Skin of body (tissue), 2 donors: Measurements from ENCODE around the gene EPHB1. TPM values are rescaled to one million over a fixed set of nuclear protein-coding genes. Genes with fewer than 3 reads are reported as not detected.
"Not testable (repeated sequence)": the region's sequence is repeated elsewhere in the genome, so short reads cannot be mapped to it uniquely, and the experiment has no call there.

Source experiments
- DNase-seq: peaks from one replicate; lab custom pipeline; 2025; lab: John Stamatoyannopoulos, UW
- total RNA-seq: library from RNA; depleted of rRNA; stranded (reverse); fragments of >200 nt; gene quantifications from one replicate; pipeline ENCODE4 v1.2.3, GENCODE V29; 2014

Gene EPHB1
- total RNA-seq, 1 donor from 2014 or later, result 5.0 TPM

- no peak for DNase-seq
Observed at GRCh38 chr3:135197856-135198255, 402.8 kb downstream of the EPHB1 start.

DNA sequence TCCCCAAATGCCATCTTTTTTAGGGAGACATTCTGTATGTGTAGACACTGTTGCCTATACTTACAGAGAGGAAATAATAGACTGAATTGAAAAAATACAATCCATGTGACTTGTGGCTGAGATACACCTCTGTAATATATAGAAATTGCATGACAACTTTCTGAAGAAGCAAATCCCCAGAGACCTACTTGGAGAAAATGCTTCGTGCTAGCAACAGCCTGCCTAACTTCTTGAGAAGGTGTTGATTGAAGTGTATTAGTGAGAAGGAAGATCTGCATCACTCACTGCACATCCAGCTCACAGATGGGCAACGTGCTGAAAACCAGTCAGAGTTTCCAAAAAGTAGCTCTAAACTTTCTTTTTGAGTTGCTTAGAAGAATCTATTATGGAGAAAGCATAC is 404.1 kb downstream of the EPHB1 start:
- no peak for DNase-seq

DNA sequence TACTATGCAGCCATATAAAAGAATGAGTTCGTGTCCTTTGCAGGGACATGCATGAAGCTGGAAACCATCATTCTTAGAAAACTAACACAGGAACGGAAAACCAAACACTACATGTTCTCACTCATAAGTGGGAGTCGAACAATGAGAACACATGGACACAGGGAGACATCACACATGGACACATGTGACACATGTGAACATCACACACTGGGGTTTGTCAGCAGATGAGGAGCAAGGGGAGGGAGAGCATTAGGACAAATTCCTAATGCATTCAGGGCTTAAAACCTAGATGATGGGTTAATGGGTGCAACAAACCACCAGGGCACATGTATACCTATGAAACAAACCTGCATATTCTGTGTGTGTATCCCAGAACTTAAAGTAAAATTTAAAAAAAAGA is 408.0 kb downstream of the EPHB1 start:
- DNase-seq, result no peak

DNA sequence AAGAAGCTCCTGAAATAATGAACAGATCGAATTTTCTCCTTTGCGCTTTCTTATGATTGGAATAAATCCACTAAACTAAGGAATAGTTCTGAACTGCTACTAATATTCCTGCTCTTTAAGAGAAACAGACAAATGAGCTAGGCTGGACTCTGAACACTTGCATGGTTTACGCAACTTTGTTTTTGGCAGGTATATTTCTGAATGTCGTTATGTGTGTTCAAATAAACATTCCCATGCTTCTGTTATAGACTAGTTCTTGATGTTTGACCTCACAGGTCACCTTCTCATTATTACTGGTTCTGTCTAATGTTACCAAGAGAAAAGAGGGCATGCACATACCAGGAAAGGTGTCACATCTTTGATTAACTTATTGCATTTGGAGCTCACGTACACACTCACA is 418.2 kb downstream of the EPHB1 start:
- DNase-seq, result no peak

- DNase-seq, result no peak
Observed at GRCh38 chr3:135213822-135214221, 418.8 kb downstream of the EPHB1 start.

DNA sequence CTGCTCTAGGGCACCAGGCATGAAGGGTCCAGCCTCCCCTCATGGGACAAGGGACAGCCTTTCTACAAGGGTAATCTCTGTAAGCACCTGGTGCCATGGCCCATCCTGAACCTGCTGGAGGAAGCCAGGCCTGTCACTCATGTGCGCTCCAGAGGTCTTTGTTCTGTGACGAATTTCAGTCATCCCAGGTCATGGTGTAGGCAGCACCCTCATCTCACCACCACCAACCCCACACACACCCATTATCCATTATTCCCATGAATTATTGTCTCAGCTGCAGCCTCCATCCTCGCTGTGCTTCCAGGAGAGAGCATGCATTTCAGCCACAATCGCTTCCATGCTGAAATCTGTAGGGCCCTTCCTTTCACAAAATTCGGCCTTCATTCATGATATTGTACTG is 419.3 kb downstream of the EPHB1 start:
- DNase-seq, result no peak

DNA sequence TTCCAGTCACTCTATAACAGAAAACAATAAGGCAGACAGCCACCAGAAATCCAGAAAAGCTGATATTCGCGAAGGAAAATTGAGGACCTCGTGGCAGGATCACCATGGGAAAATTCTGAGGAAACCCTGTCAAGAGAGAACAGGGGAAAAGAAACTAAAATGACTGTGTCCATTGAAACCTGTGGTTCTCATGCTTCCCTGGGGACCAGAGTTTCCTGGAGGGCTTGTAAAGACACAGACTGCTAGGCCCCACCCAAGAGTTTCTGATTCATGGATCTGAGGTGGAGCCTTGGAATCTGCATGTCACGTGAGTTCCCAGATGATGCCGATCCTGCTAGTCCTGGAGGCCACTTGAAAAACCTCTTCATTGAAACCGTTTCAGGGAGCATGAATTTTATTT is 420.5 kb downstream of the EPHB1 start:
- DNase-seq, result no peak

GRCh38 chr3:135216659-135217058 is 421.6 kb downstream of the EPHB1 start:
- no peak for DNase-seq

GRCh38 chr3:135217730-135218129 is 422.7 kb downstream of the EPHB1 start:
- no peak for DNase-seq

DNA sequence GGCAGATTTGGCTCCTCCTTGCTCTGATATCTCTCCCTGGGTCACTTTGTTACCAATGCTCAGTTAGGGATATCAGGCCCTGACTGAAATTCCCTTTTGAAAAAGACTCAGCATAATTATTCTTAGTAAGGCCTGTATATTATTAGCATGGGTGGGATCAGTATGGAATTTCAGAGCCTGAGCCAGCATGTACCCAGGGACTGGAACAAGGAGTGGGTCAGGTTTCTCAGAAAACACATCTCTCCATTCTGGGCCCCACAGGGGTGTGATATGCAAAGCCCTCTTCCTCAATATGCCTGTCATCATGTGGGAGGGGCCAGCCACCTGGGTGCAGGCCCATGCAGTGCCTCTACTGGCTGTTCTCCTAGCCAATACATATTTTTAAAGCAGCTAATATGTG is 423.2 kb downstream of the EPHB1 start:
- no peak for DNase-seq

GRCh38 chr3:135218782-135219181 is 423.7 kb downstream of the EPHB1 start:
- DNase-seq, result no peak

DNA sequence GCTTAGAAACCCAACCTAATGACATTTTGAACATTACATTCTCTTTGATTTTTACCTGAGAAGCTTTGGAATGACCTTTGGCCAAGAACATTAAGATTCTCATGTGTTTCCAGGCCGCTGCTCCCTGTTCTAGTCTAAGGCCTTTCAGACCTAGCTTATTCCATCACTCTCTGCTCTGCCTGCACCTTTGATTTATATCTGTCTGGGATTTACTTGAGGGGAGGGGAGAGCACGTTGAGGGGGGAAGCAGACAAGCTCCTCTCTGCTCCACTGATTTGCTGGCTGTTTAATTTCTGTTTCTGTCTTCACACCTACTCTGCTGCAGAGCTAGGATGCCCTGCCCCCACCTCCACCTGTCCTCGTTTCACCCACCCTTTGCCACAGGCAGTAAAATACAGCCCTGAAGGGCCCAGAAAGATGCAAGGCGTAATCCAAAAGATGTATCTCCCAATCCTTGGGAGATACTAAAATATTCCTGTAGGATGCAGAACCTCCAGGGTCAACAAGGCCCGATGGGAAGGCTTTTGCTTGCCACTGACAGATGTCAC is 429.8 kb downstream of the EPHB1 start:
- no peak for DNase-seq

DNA sequence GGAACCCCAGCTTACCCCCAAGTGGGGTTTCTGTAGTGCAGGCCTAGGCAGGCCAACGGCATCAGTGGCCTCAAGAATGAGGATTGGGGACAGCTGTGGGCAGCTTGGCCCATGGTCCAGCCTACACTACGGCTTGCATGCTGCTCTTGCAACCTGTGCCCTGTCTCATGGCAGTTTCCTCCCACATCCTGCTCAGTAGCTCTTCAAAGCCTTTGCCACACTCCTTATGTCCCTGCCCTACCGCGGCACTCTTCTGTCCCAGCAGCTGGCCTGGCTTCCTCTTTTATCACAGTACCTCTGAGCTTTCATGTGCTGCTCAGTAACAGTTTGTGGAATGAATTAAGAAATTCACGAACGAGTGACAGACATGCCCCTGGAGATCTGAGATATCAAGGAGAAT is 431.0 kb downstream of the EPHB1 start:
- DNase-seq, result no peak

DNA sequence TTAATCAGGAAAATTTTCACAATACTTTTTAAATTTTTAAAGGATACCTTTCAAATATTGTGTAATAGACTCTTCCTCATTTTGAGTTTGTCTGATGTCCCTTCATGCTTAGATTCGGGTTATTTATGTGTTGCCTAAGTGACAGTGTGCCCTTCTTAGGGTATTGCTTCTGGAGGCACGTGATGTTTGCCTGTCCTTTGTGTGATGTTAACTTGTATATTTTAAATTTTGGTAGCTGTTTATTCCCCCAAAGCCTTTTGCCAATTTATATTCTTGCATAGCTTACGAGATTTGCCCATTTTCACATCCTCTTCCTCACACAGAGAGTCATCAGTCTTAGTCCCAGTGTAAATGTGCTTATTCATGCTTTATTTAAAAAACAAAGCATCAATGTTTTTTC is 433.1 kb downstream of the EPHB1 start:
- DNase-seq, result no peak

- DNase-seq, result no peak
Observed at GRCh38 chr3:135229018-135229495, 434.0 kb downstream of the EPHB1 start.

GRCh38 chr3:135231737-135232136 is 436.7 kb downstream of the EPHB1 start:
- DNase-seq, result no peak

- DNase-seq, result no peak
Observed at GRCh38 chr3:135232226-135232625, 437.2 kb downstream of the EPHB1 start.

GRCh38 chr3:135233476-135233875 is 438.4 kb downstream of the EPHB1 start:
- not testable (repeated sequence) for DNase-seq

GRCh38 chr3:135235541-135235940 is 440.5 kb downstream of the EPHB1 start:
- DNase-seq, result no peak

DNA sequence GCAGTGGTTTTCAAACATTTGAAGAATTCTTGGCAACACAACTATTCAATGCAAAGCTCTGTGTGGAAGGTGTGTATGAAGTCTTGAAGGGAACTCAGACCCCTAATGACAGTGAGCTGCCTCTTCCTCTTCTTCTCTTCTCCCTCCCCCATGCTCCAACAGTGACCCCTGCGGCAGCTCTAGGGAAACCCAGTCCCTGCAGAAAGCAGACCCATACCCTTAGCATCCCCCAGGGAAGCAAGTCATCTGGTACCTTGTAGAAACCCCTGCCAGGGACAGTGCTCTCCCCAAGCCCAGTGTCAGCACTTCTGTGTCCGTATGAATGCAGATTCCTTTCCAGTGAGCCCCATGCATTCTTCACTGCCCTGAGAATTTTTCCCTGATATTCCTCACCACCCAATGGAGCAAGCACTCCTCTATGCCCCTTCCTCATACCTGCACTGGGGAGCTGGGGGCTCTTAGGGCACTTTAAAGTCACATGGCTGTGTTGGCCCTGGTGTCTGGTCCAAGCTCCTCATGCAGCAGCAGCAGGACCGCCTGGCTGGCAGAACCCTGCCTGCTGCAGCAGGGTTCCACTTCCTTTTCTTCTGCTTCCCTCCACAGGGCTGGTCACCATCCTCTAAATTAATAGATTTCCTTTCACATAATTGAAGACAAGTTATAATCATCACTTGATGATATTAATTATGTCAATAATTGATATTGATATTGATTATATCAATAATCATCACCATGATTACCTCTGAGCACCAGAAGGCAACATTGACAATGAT is 442.5 kb downstream of the EPHB1 start:
- DNase-seq, result no peak

GRCh38 chr3:135238236-135238830 is 443.3 kb downstream of the EPHB1 start:
- no peak for DNase-seq

DNA sequence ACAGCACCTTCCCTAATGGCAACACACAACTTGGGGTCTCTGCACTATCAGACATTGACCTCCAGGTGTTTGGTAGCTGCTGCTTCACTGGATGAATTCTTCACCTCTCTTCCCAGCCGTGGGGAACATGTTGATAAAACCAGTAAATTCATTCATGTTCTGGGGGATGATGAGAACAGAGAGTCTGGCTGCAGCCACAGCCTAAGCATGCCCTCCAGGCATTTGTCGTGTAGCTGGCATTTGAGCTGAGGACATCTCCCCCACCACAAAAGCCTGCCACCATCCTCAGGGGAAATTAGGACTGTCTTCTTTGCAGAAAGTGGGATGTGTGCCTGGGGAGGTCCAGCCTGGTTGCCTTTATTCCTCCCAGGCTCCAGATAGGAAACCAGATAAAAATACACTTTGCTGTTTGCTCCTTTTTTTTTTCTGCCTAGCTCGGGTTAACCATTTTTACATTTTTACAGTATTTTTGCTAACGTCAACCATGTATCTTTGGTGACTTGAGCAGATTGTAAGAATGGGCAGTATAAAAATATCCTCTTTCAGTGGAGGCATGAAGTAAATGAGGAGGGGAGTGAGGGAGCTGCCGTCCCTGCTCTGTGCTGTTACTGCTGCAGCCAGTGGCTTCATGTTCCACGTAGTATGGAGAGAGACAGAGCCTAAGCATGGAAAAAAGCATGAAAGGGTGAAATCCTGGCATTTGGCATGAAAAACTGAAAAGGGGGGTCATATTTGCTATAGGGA is 444.0 kb downstream of the EPHB1 start:
- no peak for DNase-seq
